HEK293 (cell line): ENCODE results near the gene COPG2.

Source experiments
- CTCF ChIA-PET: fragments of 350-600 bp; formaldehyde crosslinking; extraction: SDS; loops from one replicate; lab custom pipeline; 2021; ENCODE audit warnings: antibody characterized with exemption; lab: Yijun Ruan, JAX
- POLR2A ChIA-PET: fragments of 300-600 bp; formaldehyde crosslinking; extraction: SDS; loops from one replicate; lab custom pipeline; 2020; ENCODE audit warnings: antibody characterized with exemption, inconsistent platforms; lab: Yijun Ruan, JAX
- H3K27ac ChIP-seq: fragments of 200-500 bp; sonication (Bioruptor generic); 2 replicates; pipeline ENCODE4 v1.5.1; 2014; ENCODE audit warnings: low read depth, low read length, control low read depth, inconsistent platforms; ENCODE audit errors: extremely low read depth
- H3K36me3 ChIP-seq, 2 experiments: fragments of 200-500 bp in 1 of 2; sonication (Bioruptor generic) in 1 of 2; 1 replicate in 1 of 2; 2 replicates in 1 of 2; pipeline ENCODE4 v1.5.1; 2014 to 2017; ENCODE audit warnings: inconsistent platforms in 2 of 2, low read length in 2 of 2; ENCODE audit not compliant: control insufficient read depth in 2 of 2, insufficient read depth in 1 of 2
- H3K4me1 ChIP-seq: fragments of 200-500 bp; sonication (Bioruptor generic); 2 replicates; pipeline ENCODE4 v1.5.1; 2014; ENCODE audit warnings: mild to moderate bottlenecking, low read length, inconsistent platforms; ENCODE audit not compliant: control insufficient read depth, insufficient read depth
- H3K4me3 ChIP-seq: 2 replicates; pipeline ENCODE4 v1.5.1; 2011; ENCODE audit warnings: low read depth, mild to moderate bottlenecking, control low read depth, low read length, moderate library complexity
- H3K9me3 ChIP-seq: fragments of 200-500 bp; sonication (Bioruptor generic); 2 replicates; pipeline ENCODE4 v1.5.1; 2014; ENCODE audit warnings: low read depth, low read length, inconsistent platforms; ENCODE audit not compliant: control insufficient read depth, insufficient read depth
- KLF7 ChIP-seq: fragments of 450-650 bp; formaldehyde crosslinking; IDR thresholded peaks from 2 replicates; pipeline ENCODE4 v1.5.1; 2016; ENCODE audit warnings: missing biosample characterization, missing genetic modification characterization, borderline replicate concordance
- MYNN ChIP-seq: fragments of 450-650 bp; formaldehyde crosslinking; IDR thresholded peaks from 2 replicates; pipeline ENCODE4 v1.5.1; 2016; ENCODE audit warnings: missing biosample characterization, missing genetic modification characterization, borderline replicate concordance
- RBAK ChIP-seq: fragments of 450-650 bp; formaldehyde crosslinking; IDR thresholded peaks from 2 replicates; pipeline ENCODE4 v1.5.1; 2016; ENCODE audit warnings: missing biosample characterization, missing genetic modification characterization
- SP3 ChIP-seq: fragments of 450-650 bp; formaldehyde crosslinking; IDR thresholded peaks from 2 replicates; pipeline ENCODE4 v1.5.1; 2016; ENCODE audit warnings: missing biosample characterization, missing genetic modification characterization
- ZBTB11 ChIP-seq: fragments of 450-650 bp; formaldehyde crosslinking; conservative IDR thresholded peaks from 2 replicates; pipeline ENCODE4 v1.5.1; 2016; ENCODE audit warnings: low read depth, missing biosample characterization, missing genetic modification characterization
- ZNF155 ChIP-seq: fragments of 450-650 bp; formaldehyde crosslinking; IDR thresholded peaks from 2 replicates; pipeline ENCODE4 v1.5.1; 2016; ENCODE audit warnings: missing biosample characterization, missing genetic modification characterization
- ZNF174 ChIP-seq: fragments of 450-650 bp; formaldehyde crosslinking; IDR thresholded peaks from 2 replicates; pipeline ENCODE4 v1.5.0; 2017; ENCODE audit warnings: missing biosample characterization, mild to moderate bottlenecking, missing genetic modification characterization
- ZNF2 ChIP-seq: fragments of 450-650 bp; formaldehyde crosslinking; IDR thresholded peaks from 2 replicates; pipeline ENCODE4 v1.5.1; 2016; ENCODE audit warnings: missing biosample characterization, missing genetic modification characterization
- ZNF211 ChIP-seq: fragments of 450-650 bp; formaldehyde crosslinking; IDR thresholded peaks from 2 replicates; pipeline ENCODE4 v1.5.1; 2016; ENCODE audit warnings: low read depth, missing biosample characterization, missing genetic modification characterization
- ZNF23 ChIP-seq: fragments of 450-650 bp; formaldehyde crosslinking; IDR thresholded peaks from 2 replicates; pipeline ENCODE4 v1.5.1; 2016; ENCODE audit warnings: missing biosample characterization, missing genetic modification characterization, borderline replicate concordance
- ZNF24 ChIP-seq: fragments of 450-650 bp; formaldehyde crosslinking; IDR thresholded peaks from 2 replicates; pipeline ENCODE4 v1.5.1; 2016; ENCODE audit warnings: missing biosample characterization, missing genetic modification characterization
- ZNF350 ChIP-seq: fragments of 450-650 bp; formaldehyde crosslinking; IDR thresholded peaks from 2 replicates; pipeline ENCODE4 v1.5.0; 2017; ENCODE audit warnings: missing biosample characterization, mild to moderate bottlenecking, missing genetic modification characterization
- ZNF398 ChIP-seq: fragments of 450-650 bp; formaldehyde crosslinking; IDR thresholded peaks from 2 replicates; pipeline ENCODE4 v1.5.1; 2017; ENCODE audit warnings: missing biosample characterization, missing genetic modification characterization
- ZNF426 ChIP-seq: fragments of 450-650 bp; formaldehyde crosslinking; IDR thresholded peaks from 2 replicates; pipeline ENCODE4 v1.5.1; 2017; ENCODE audit warnings: missing biosample characterization, missing genetic modification characterization, mild to moderate bottlenecking, inconsistent platforms, moderate library complexity
- ZNF510 ChIP-seq: fragments of 450-650 bp; formaldehyde crosslinking; IDR thresholded peaks from 2 replicates; pipeline ENCODE4 v1.5.1; 2018; ENCODE audit warnings: mild to moderate bottlenecking, missing genetic modification characterization, missing biosample characterization; ENCODE audit not compliant: insufficient replicate concordance
- ZNF629 ChIP-seq: fragments of 450-650 bp; formaldehyde crosslinking; IDR thresholded peaks from 2 replicates; pipeline ENCODE4 v1.5.1; 2017; ENCODE audit warnings: missing biosample characterization, missing genetic modification characterization
- ZNF677 ChIP-seq: fragments of 450-650 bp; IDR thresholded peaks from 2 replicates; pipeline ENCODE4 v1.5.0; 2018; ENCODE audit warnings: missing biosample characterization, mild to moderate bottlenecking, missing genetic modification characterization, moderate library complexity
- ZNF704 ChIP-seq: fragments of 450-650 bp; formaldehyde crosslinking; IDR thresholded peaks from 2 replicates; pipeline ENCODE4 v1.5.1; 2016; ENCODE audit warnings: missing biosample characterization, missing genetic modification characterization
- ZNF830 ChIP-seq: fragments of 450-650 bp; IDR thresholded peaks from 2 replicates; pipeline ENCODE4 v1.5.0; 2018; ENCODE audit warnings: missing biosample characterization, missing genetic modification characterization, low read depth, mild to moderate bottlenecking, moderate library complexity
- ZSCAN4 ChIP-seq: fragments of 450-650 bp; formaldehyde crosslinking; IDR thresholded peaks from 2 replicates; pipeline ENCODE4 v1.5.1; 2017; ENCODE audit warnings: missing biosample characterization, missing genetic modification characterization

COPG2 gene

GRCh38 chr7:130478991-130479390, 189.6 kb downstream of the COPG2 start (continued):
- TF ChIP-seq ZNF174 (tag by site-specific recombination) (no peak), ZNF211 (tag by site-specific recombination) (no peak), ZNF398 (tag by site-specific recombination) (no peak), ZNF510 (tag by site-specific recombination) (no peak), SP3 (tag by site-specific recombination) (no peak)

GRCh38 chr7:130476297-130477150, 192.0 kb downstream of the COPG2 start:
- POLR2A ChIA-PET, result no interaction called here

GRCh38 chr7:130475776-130476175, 192.8 kb downstream of the COPG2 start:
- no peaks in the 10 kb centered on the region for H3K9me3 ChIP-seq
- H3K27ac ChIP-seq, result no peak overlapping the region
- H3K36me3 ChIP-seq, result no peaks in the 10 kb centered on the region
- H3K4me3 ChIP-seq, result no peak overlapping the region
- POLR2A ChIA-PET, result no interaction called here
- TF ChIP-seq MYNN (tag by site-specific recombination) (no peak), ZBTB11 (tag by site-specific recombination) (no peak), ZNF2 (no peak), ZNF629 (tag by site-specific recombination) (no peak), ZNF830 (no peak), ZNF24 (tag by site-specific recombination) (no peak), ZNF426 (tag by site-specific recombination) (no peak), RBAK (tag by site-specific recombination) (no peak), KLF7 (tag by site-specific recombination) (no peak), ZNF704 (tag by site-specific recombination) (no peak), ZSCAN4 (tag by site-specific recombination) (no peak), ZNF23 (tag by site-specific recombination) (no peak), ZNF350 (no peak)
- CTCF ChIA-PET, result interaction anchor here (0.7 kb wide), 1 partner anchor 13 kb away, joined by 4 read pairs; no protein-coding TSS in a partner anchor
- H3K4me1 ChIP-seq, result no peaks in the 10 kb centered on the region

More at GRCh38 chr7:130476297-130477150, 192.0 kb downstream of the COPG2 start:
- TF ChIP-seq ZNF677 (no peak), ZNF155 (no peak)
- TF ChIP-seq, all 188 proteins: peak for 0
- CTCF ChIA-PET, result interaction anchor here (0.5 to 0.7 kb wide), 3 partner anchors 12 to 404 kb away, joined by 3 to 4 read pairs (median 3); no protein-coding TSS in a partner anchor
- H3K9me3 ChIP-seq, result no peaks in the 10 kb centered on the region
- H3K36me3 ChIP-seq, result no peaks in the 10 kb centered on the region
- H3K27ac ChIP-seq, result no peak overlapping the region
- H3K4me1 ChIP-seq, result no peaks in the 10 kb centered on the region
- no peak overlapping the region for H3K4me3 ChIP-seq
